ENCODE measurements around the gene SMURF1. TPM values are rescaled to one million over a fixed set of nuclear protein-coding genes. Genes with fewer than 3 reads are reported as not detected.

Gene SMURF1
- total RNA-seq, 3 donors from 2014 or later (not counting 1 experiment from before 2014, with no cell fraction given): 33.3 to 34.7 (median 34.2) TPM

DNA sequence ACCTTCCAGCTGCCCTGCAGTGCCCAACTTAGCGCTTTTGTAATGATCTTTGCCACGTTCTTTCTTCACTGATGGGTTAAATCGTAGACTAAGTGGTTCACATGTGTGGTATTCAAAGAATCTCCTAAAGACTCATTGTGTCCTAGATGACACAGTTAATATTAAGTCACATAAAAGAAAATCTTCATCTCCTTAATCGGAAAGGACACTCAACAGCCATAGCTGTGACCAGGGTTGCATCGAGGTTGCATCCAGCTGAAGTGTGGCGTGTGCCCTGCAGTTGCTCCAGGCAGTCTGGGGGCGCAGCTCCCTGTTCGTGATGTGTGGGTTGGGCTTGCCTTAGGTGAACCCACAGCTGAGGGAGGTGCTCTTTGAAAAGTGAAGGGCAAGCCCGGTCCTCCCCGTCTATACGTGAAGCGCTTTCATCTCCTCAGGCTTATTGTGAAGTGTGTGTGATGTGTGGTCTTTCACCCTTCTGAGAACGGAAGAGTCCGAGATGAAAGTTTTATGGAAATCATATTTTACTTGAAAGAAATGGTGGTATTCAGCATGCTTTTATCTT, 142.9 kb downstream of the SMURF1 start:
- Mint-ChIP-seq H3K4me1 (peaks cover 5 to 11% of the 10 kb centered on the region in 2 donors), H3K9me3 (no peaks in the 10 kb centered on the region), H3K4me3 (no peak overlapping the region), H3K36me3 (no peaks in the 10 kb centered on the region), H3K27me3 (ENCODE audit: low read depth in 2 of 2) (no peaks in the 10 kb centered on the region), H3K27ac (peak overlapping the region in 1 of 2 donors; percentile 21)
- no peak overlapping the region for H3K27ac ChIP-seq (ENCODE audit: low read length)
- no peaks in the 10 kb centered on the region for H3K27me3 ChIP-seq (ENCODE audit: control insufficient read depth, insufficient read depth, low read length)
- H3K4me1 ChIP-seq (ENCODE audit: control insufficient read depth, insufficient read depth, low read length): no peaks in the 10 kb centered on the region
- 95% methylated on average over 12 of the region's 14 CpGs for WGBS (ENCODE audit: insufficient coverage)
- intact Hi-C loops (cut with micrococcal nuclease): no loop called here
- DNase-seq: peak in 1 of 2 donors; percentile 15
- H3K36me3 ChIP-seq (ENCODE audit: control insufficient read depth, insufficient read depth, low read length): peaks cover 65% of the 10 kb centered on the region
- TF ChIP-seq, protein P1, sequence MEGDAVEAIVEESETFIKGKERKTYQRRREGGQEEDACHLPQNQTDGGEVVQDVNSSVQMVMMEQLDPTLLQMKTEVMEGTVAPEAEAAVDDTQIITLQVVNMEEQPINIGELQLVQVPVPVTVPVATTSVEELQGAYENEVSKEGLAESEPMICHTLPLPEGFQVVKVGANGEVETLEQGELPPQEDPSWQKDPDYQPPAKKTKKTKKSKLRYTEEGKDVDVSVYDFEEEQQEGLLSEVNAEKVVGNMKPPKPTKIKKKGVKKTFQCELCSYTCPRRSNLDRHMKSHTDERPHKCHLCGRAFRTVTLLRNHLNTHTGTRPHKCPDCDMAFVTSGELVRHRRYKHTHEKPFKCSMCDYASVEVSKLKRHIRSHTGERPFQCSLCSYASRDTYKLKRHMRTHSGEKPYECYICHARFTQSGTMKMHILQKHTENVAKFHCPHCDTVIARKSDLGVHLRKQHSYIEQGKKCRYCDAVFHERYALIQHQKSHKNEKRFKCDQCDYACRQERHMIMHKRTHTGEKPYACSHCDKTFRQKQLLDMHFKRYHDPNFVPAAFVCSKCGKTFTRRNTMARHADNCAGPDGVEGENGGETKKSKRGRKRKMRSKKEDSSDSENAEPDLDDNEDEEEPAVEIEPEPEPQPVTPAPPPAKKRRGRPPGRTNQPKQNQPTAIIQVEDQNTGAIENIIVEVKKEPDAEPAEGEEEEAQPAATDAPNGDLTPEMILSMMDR (IDR thresholded peaks at IDR 0.05): no peak
- H3K9me3 ChIP-seq (ENCODE audit: control insufficient read depth, insufficient read depth, low read length): no peaks in the 10 kb centered on the region
- no peak for ATAC-seq
- no peak overlapping the region for H3K4me3 ChIP-seq (ENCODE audit: low read length)

DNA sequence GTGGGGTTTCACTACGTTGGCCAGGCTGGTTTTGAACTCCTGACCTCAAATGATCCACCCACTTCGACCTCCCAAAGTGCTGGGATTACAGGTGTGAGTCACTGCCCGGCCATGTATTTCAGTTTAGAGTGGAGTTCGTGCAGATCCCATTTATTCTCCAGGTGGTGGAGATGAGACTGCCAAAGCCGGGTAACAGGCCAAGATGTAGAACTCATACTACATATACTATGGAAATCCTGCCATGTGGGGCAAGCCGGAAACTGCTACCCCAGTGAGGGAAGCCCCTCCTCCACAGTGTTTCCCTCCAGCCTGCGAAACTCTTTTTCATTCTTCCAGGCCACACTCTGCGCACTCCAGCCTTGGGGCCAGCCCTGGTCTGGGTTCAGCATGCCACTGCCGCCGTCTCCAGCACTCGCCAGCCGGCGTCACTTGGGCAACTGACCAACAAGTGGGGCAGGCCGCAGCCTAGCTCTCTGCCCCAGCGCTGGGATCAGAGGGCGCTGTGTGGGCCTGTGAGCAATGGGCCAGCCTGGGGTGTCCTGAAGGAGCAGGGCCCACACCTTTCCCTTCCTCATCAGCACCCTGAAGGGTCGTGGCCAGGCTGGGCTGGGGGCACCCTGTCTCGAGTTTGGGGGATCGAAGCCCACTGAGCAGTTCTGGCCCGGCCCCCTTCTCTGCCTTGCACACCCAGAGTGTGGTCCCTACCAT, 143.6 kb downstream of the SMURF1 start:
- Mint-ChIP-seq H3K27ac (no peak overlapping the region), H3K4me1 (peaks cover 5 to 17% of the 10 kb centered on the region in 2 donors), H3K36me3 (no peaks in the 10 kb centered on the region), H3K4me3 (no peak overlapping the region), H3K9me3 (no peaks in the 10 kb centered on the region), H3K27me3 (ENCODE audit: low read depth in 2 of 2) (no peaks in the 10 kb centered on the region)
- H3K4me3 ChIP-seq (ENCODE audit: low read length): no peak overlapping the region
- 97% methylated on average over 20 of the region's 20 CpGs for WGBS (ENCODE audit: insufficient coverage)
- H3K27ac ChIP-seq (ENCODE audit: low read length): no peak overlapping the region
- intact Hi-C loops (cut with micrococcal nuclease): no loop called here
- peaks cover 65% of the 10 kb centered on the region for H3K36me3 ChIP-seq (ENCODE audit: control insufficient read depth, insufficient read depth, low read length)
- H3K4me1 ChIP-seq (ENCODE audit: control insufficient read depth, insufficient read depth, low read length): no peaks in the 10 kb centered on the region
- DNase-seq (no peak), ATAC-seq (no peak)
- TF ChIP-seq, protein P1 (IDR thresholded peaks at IDR 0.05): no peak
- H3K27me3 ChIP-seq (ENCODE audit: control insufficient read depth, insufficient read depth, low read length): no peaks in the 10 kb centered on the region
- no peaks in the 10 kb centered on the region for H3K9me3 ChIP-seq (ENCODE audit: control insufficient read depth, insufficient read depth, low read length)

DNA sequence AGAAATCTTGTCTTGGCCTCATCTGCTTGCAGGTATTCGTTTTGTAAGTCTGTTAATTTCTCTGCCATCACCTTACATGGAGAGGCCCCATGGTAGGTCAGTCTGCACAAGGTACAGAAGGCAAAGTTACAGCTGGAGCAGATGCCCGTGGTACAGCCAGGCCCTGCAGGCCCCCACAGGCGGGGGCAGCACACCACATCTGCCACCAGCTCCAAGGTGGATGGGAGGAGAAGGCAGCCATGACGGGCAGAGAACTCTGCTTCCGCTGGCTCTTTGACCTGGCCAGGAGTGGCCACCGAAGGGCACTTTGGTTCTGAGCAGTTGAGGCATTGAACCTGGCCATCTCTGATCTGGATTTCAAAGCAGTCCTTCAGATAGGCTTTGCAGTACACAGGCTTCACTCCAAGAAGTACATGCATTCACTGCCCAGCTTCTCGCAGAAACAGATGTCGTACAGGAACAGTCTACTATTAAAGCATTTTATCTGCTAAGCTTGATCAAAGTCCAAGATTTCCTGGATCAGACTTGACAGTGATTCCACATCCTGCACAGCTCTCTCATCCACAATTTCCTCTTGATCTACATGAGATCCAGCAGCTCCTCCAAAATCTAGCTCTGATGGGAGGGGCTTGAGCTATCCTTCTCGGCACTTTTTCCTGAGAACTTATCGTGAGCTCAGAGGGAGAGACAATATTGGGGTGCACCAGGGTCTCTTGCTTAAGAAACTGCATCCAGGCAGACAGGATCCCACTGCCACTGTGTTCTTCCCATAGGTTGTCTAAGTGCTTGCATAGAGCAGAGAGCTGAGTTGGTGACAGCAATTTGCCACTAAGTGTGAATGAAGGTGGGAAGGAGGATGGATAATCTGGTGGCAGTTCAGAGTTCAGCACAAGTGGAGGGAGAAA, 144.8 kb downstream of the SMURF1 start:
- Histone ChIP-seq H3K4me1 (ENCODE audit: control insufficient read depth, insufficient read depth, low read length) (no peaks in the 10 kb centered on the region), H3K27ac (ENCODE audit: low read length) (no peak overlapping the region), H3K36me3 (ENCODE audit: control insufficient read depth, insufficient read depth, low read length) (peaks cover 64% of the 10 kb centered on the region), H3K4me3 (ENCODE audit: low read length) (no peak overlapping the region), H3K27me3 (ENCODE audit: control insufficient read depth, insufficient read depth, low read length) (no peaks in the 10 kb centered on the region), H3K9me3 (ENCODE audit: control insufficient read depth, insufficient read depth, low read length) (no peaks in the 10 kb centered on the region)
- no peak for DNase-seq
- H3K4me1 Mint-ChIP-seq: peaks cover 5 to 18% of the 10 kb centered on the region in 2 donors
- TF ChIP-seq, protein P1 (IDR thresholded peaks at IDR 0.05): no peak
- H3K27ac Mint-ChIP-seq: no peak overlapping the region
- no peak overlapping the region for H3K4me3 Mint-ChIP-seq
- intact Hi-C loops (cut with micrococcal nuclease): no loop called here
- H3K27me3 Mint-ChIP-seq (ENCODE audit: low read depth in 2 of 2): no peaks in the 10 kb centered on the region
- H3K9me3 Mint-ChIP-seq: no peaks in the 10 kb centered on the region
- ATAC-seq: no peak
- H3K36me3 Mint-ChIP-seq: no peaks in the 10 kb centered on the region
- WGBS (ENCODE audit: insufficient coverage): 97% methylated on average over 10 of the region's 10 CpGs
